HCT116 (cell line): Measurements from ENCODE around the gene PROM2. TPM values are rescaled to one million over a fixed set of nuclear protein-coding genes. Genes with fewer than 3 reads are reported as not detected.

ENCODE experiments used
- ATAC-seq: fragments of 200-7000 bp; cut with Tn5 transposase; 2 replicates; pipeline ENCODE4 v1.9.1; 2020; ENCODE audit warnings: mild to moderate bottlenecking, moderate library complexity
- BruUV-seq: library from RNA; stranded (reverse); fragments of 400-500 nt; replicated peaks from 2 replicates; lab custom pipeline; 2021; lab: Mats Ljungman, UMichigan
- CTCF ChIA-PET: fragments of 300-600 bp; sonication (Branson Sonifier 250); formaldehyde crosslinking; loops from one replicate; lab custom pipeline; 2021; ENCODE audit warnings: antibody characterized with exemption; lab: Charles Lee
- POLR2A ChIA-PET: fragments of 300-600, 350-600 bp; sonication (Branson Sonifier 250); formaldehyde crosslinking; loops from one replicate; lab custom pipeline; 2021; ENCODE audit warnings: antibody characterized with exemption; lab: Charles Lee
- RAD21 ChIA-PET, 2 experiments: fragments of 300-600 bp; sonication (Branson Sonifier 250); formaldehyde crosslinking; loops; one replicate each; lab custom pipeline; 2023; ENCODE audit warnings: low total read pairs in 2 of 2; ENCODE audit not compliant: uncharacterized antibody in 2 of 2, unreplicated experiment in 2 of 2, low non-redundant PET in 1 of 2; lab: Charles Lee
- DNase-seq: peaks from one replicate; pipeline ENCODE4 v3.0.0-alpha.2; 2010; ENCODE audit warnings: low read depth, low spot score
- H2AFZ ChIP-seq: fragments of 200-600 bp; shearing (Covaris generic), sonication (generic); 2 replicates; pipeline ENCODE4 v1.6.1; 2017; ENCODE audit warnings: low read depth, mixed run types, mixed read lengths, antibody characterized with exemption, low read length; ENCODE audit not compliant: poor library complexity, severe bottlenecking
- H3K27ac ChIP-seq: 2 replicates; pipeline ENCODE4 v1.5.1; 2012; ENCODE audit warnings: low read depth, low read length
- H3K27me3 ChIP-seq: fragments of 200-600 bp; sonication (generic); 2 replicates; pipeline ENCODE4 v1.6.1; 2016; ENCODE audit warnings: mixed run types, low read length, mixed read lengths; ENCODE audit not compliant: insufficient read depth
- H3K36me3 ChIP-seq, 2 experiments: fragments of 200-500 bp in 1 of 2; fragments of 200-600 bp in 1 of 2; sonication (Bioruptor generic) in 1 of 2; sonication (generic) in 1 of 2; 2 replicates each; pipeline versions ENCODE4 v1.5.1 to v1.6.1; 2014 to 2016; ENCODE audit warnings: low read length in 2 of 2, inconsistent platforms in 1 of 2, mixed read lengths in 1 of 2, mixed run types in 1 of 2; ENCODE audit not compliant: insufficient read depth in 2 of 2, control insufficient read depth in 1 of 2
- H3K4me1 ChIP-seq, 2 experiments: fragments of 200-600 bp in 1 of 2; sonication (generic) in 1 of 2; 2 replicates each; pipeline versions ENCODE4 v1.5.1 to v1.6.1; 2012 to 2017; ENCODE audit warnings: low read length in 2 of 2, inconsistent platforms in 1 of 2, mild to moderate bottlenecking in 1 of 2, mixed read lengths in 1 of 2, mixed run types in 1 of 2, moderate library complexity in 1 of 2; ENCODE audit not compliant: insufficient read depth in 2 of 2, control insufficient read depth in 1 of 2
- H3K4me2 ChIP-seq: fragments of 200-600 bp; sonication (generic); 2 replicates; pipeline ENCODE4 v1.6.1; 2017; ENCODE audit warnings: mixed run types, low read length, mixed read lengths
- H3K4me3 ChIP-seq, 2 experiments: fragments of 200-600 bp in 1 of 2; sonication (generic) in 1 of 2; replicated peaks in 1 of 2; 2 replicates each; pipeline ENCODE4 v1.5.1; 2011 to 2016; ENCODE audit warnings: low read length in 2 of 2, control low read depth in 1 of 2, low read depth in 1 of 2, mild to moderate bottlenecking in 1 of 2, mixed read lengths in 1 of 2, mixed run types in 1 of 2
- H3K79me2 ChIP-seq: fragments of 200-600 bp; sonication (generic); 2 replicates; pipeline ENCODE4 v1.6.1; 2017; ENCODE audit warnings: mild to moderate bottlenecking, mixed run types, low read length, moderate library complexity, mixed read lengths; ENCODE audit not compliant: insufficient read depth
- H3K9ac ChIP-seq: fragments of 200-600 bp; sonication (generic); 2 replicates; pipeline ENCODE4 v1.6.1; 2016; ENCODE audit warnings: low read length, mixed read lengths
- H3K9me2 ChIP-seq: fragments of 200-600 bp; sonication (generic), shearing (Covaris generic); 2 replicates; pipeline ENCODE4 v1.6.1; 2017; ENCODE audit warnings: mixed run types, mild to moderate bottlenecking, moderate library complexity; ENCODE audit not compliant: insufficient read depth
- H3K9me3 ChIP-seq, 2 experiments: fragments of 200-500 bp in 1 of 2; fragments of 200-600 bp in 1 of 2; sonication (Bioruptor generic) in 1 of 2; sonication (generic) in 1 of 2; 2 replicates each; pipeline ENCODE4 v1.6.1; 2014 to 2017; ENCODE audit warnings: low read length in 2 of 2, mixed read lengths in 2 of 2, inconsistent platforms in 1 of 2, low read depth in 1 of 2, mild to moderate bottlenecking in 1 of 2, mixed run types in 1 of 2, moderate library complexity in 1 of 2; ENCODE audit not compliant: control insufficient read depth in 1 of 2, insufficient read depth in 1 of 2
- H4K20me1 ChIP-seq: fragments of 200-600 bp; sonication (generic), shearing (Covaris generic); 2 replicates; pipeline ENCODE4 v1.6.1; 2017; ENCODE audit warnings: mixed run types, mild to moderate bottlenecking, moderate library complexity; ENCODE audit not compliant: insufficient read depth
- ATF3 ChIP-seq: IDR thresholded peaks from 2 replicates; pipeline ENCODE4 v1.6.1; 2012
- CBX3 ChIP-seq: IDR thresholded peaks from 2 replicates; pipeline ENCODE4 v1.6.1; 2012; ENCODE audit warnings: low read depth
- CEBPB ChIP-seq: IDR thresholded peaks from 2 replicates; pipeline ENCODE4 v1.6.1; 2012; ENCODE audit warnings: low read depth
- ELF1 ChIP-seq: IDR thresholded peaks from 2 replicates; pipeline ENCODE4 v1.6.1; 2012; ENCODE audit warnings: low read depth, borderline replicate concordance
- EZH2 ChIP-seq: fragments of 200-600 bp; sonication (generic); IDR thresholded peaks from 2 replicates; pipeline ENCODE4 v1.6.1; 2017; ENCODE audit warnings: antibody characterized with exemption, mixed run types
- JUND ChIP-seq: IDR thresholded peaks from 2 replicates; pipeline ENCODE4 v1.6.1; 2012
- POLR2AphosphoS5 ChIP-seq: IDR thresholded peaks from 2 replicates; pipeline ENCODE4 v1.6.1; 2011; ENCODE audit warnings: mild to moderate bottlenecking, low read depth, low read length, moderate library complexity
- REST ChIP-seq: IDR thresholded peaks from 2 replicates; pipeline ENCODE4 v1.6.1; 2012; ENCODE audit warnings: low read depth
- SP1 ChIP-seq: IDR thresholded peaks from 2 replicates; pipeline ENCODE4 v1.6.1; 2012; ENCODE audit warnings: low read depth
- TCF7L2 ChIP-seq: IDR thresholded peaks from 2 replicates; pipeline ENCODE4 v1.7.0; 2011; ENCODE audit warnings: borderline replicate concordance, inconsistent platforms; ENCODE audit not compliant: insufficient read depth, insufficient read length; ENCODE audit errors: extremely low read depth
- intact Hi-C: fragments of 100-400 bp; cut with micrococcal nuclease; formaldehyde crosslinking; loops from 2 replicates; pipeline ENCODE4 v1.10.0; 2022
- total RNA-seq: library from RNA; stranded (reverse); gene quantifications from one replicate; pipeline ENCODE4 v1.2.1, GENCODE V29; 2021; ENCODE audit not compliant: unreplicated experiment
- TF ChIP-seq, protein P1 (sequence below), 3 experiments: fragments of 200-600 bp in 1 of 3; sonication (generic) in 1 of 3; IDR thresholded peaks in 2 of 3; conservative IDR thresholded peaks in 1 of 3; 2 replicates each; pipeline ENCODE4 v1.5.1; 2012 to 2017; ENCODE audit warnings: low read depth in 2 of 3, low read length in 2 of 3, antibody characterized with exemption in 1 of 3, borderline replicate concordance in 1 of 3, control low read depth in 1 of 3, mild to moderate bottlenecking in 1 of 3, mixed read lengths in 1 of 3, mixed run types in 1 of 3, moderate library complexity in 1 of 3; ENCODE audit not compliant: insufficient read depth in 1 of 3
- TF ChIP-seq, protein P2 (sequence below): IDR thresholded peaks from 2 replicates; pipeline ENCODE4 v1.6.1; 2011; ENCODE audit warnings: mild to moderate bottlenecking, low read length, moderate library complexity; ENCODE audit not compliant: insufficient replicate concordance; ENCODE audit errors: extremely low read depth

The PROM2 gene
- total RNA-seq, 1 experiment from 2014 or later, result 11.9 TPM

GRCh38 chr2:95289253-95289652, 15.0 kb downstream of the PROM2 start:
- peaks cover 0 to 9% of the 10 kb centered on the region in 2 experiments; a peak in 2 of 4 replicates for H3K4me1 ChIP-seq
- 0 out of 4 replicates have a peak, but pooled peaks cover 0 to 6% of the 10 kb centered on the region in 2 experiments for H3K9me3 ChIP-seq
- no peaks in the 10 kb centered on the region for H3K27me3 ChIP-seq
- no peak overlapping the region for H2AFZ ChIP-seq
- H3K4me2 ChIP-seq, result no peak overlapping the region
- H4K20me1 ChIP-seq, result no peaks in the 10 kb centered on the region
- peak; percentile 66 for ATAC-seq
- ChIA-PET POLR2A (no interaction called here), RAD21 (no interaction called here), CTCF (interaction anchor here (1.3 kb wide), 1 partner anchor 11 kb away, joined by 6 read pairs; no protein-coding TSS in a partner anchor)
- DNase-seq, result no peak
- H3K27ac ChIP-seq, result no peak overlapping the region
- no peaks in the 10 kb centered on the region for H3K36me3 ChIP-seq
- no peaks in the 10 kb centered on the region for H3K9me2 ChIP-seq
- H3K79me2 ChIP-seq, result no peaks in the 10 kb centered on the region
- TF ChIP-seq, protein P1, sequence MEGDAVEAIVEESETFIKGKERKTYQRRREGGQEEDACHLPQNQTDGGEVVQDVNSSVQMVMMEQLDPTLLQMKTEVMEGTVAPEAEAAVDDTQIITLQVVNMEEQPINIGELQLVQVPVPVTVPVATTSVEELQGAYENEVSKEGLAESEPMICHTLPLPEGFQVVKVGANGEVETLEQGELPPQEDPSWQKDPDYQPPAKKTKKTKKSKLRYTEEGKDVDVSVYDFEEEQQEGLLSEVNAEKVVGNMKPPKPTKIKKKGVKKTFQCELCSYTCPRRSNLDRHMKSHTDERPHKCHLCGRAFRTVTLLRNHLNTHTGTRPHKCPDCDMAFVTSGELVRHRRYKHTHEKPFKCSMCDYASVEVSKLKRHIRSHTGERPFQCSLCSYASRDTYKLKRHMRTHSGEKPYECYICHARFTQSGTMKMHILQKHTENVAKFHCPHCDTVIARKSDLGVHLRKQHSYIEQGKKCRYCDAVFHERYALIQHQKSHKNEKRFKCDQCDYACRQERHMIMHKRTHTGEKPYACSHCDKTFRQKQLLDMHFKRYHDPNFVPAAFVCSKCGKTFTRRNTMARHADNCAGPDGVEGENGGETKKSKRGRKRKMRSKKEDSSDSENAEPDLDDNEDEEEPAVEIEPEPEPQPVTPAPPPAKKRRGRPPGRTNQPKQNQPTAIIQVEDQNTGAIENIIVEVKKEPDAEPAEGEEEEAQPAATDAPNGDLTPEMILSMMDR (IDR thresholded peaks at IDR 0.05 in 2 of 3, conservative IDR thresholded peaks at IDR 0.05 in 1 of 3; ENCODE audit: borderline replicate concordance in 1 of 3, insufficient read depth in 1 of 3, low read depth in 2 of 3, low read length in 2 of 3), result 0 out of 6 replicates have a peak, but pooled peaks of 1 of the 3 experiments have one; percentile 14
- no peak for TF ChIP-seq ATF3
- TF ChIP-seq, all 23 proteins: peak for 1
- intact Hi-C loops, result no loop called here
- no peak overlapping the region for H3K4me3 ChIP-seq
- H3K9ac ChIP-seq, result no peak overlapping the region
- no TSS peak for BruUV-seq

DNA sequence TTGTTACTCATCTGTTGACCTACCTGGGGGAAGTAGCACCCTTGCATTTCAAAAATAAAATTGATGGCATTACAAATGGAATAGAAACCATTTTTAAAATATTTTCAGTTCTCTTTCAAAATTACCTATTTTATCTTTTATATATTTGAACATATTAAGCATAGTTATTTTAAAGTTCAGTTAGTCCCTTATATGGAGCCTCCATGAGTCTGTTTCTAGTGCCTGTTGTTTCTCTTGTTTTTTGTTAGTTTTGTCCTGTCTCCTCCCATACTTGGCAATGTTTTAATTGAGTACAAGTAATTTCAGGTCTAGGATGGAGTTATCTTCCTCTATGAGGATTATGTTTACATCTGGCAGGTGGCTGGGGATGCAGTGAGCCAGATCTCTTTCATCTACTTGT, 17.0 kb downstream of the PROM2 start:
- CTCF ChIA-PET, result no interaction called here
- Histone ChIP-seq H3K36me3 (no peaks in the 10 kb centered on the region), H3K4me3 (no peak overlapping the region), H3K4me2 (no peak overlapping the region), H3K27ac (no peak overlapping the region), H3K27me3 (no peaks in the 10 kb centered on the region), H3K79me2 (no peaks in the 10 kb centered on the region), H3K9ac (no peak overlapping the region), H4K20me1 (no peaks in the 10 kb centered on the region), H3K9me2 (no peaks in the 10 kb centered on the region), H2AFZ (no peak overlapping the region), H3K4me1 (peaks cover 0 to 9% of the 10 kb centered on the region in 2 experiments; a peak in 2 of 4 replicates), H3K9me3 (0 out of 4 replicates have a peak, but pooled peaks cover 0 to 6% of the 10 kb centered on the region in 2 experiments)
- DNase-seq (no peak), ATAC-seq (no peak)
- POLR2A ChIA-PET, result no interaction called here
- RAD21 ChIA-PET, result no interaction called here
- BruUV-seq, result no TSS peak
- intact Hi-C loops, result no loop called here
- TF ChIP-seq ELF1 (no peak), SP1 (no peak), CEBPB (no peak), EZH2 (no peak), JUND (no peak), REST (no peak), TCF7L2 (no peak), POLR2AphosphoS5 (no peak), CBX3 (no peak)
- TF ChIP-seq, protein P2, sequence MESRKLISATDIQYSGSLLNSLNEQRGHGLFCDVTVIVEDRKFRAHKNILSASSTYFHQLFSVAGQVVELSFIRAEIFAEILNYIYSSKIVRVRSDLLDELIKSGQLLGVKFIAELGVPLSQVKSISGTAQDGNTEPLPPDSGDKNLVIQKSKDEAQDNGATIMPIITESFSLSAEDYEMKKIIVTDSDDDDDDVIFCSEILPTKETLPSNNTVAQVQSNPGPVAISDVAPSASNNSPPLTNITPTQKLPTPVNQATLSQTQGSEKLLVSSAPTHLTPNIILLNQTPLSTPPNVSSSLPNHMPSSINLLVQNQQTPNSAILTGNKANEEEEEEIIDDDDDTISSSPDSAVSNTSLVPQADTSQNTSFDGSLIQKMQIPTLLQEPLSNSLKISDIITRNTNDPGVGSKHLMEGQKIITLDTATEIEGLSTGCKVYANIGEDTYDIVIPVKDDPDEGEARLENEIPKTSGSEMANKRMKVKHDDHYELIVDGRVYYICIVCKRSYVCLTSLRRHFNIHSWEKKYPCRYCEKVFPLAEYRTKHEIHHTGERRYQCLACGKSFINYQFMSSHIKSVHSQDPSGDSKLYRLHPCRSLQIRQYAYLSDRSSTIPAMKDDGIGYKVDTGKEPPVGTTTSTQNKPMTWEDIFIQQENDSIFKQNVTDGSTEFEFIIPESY, result no peak
